Karpas-422 (cell line): ENCODE results near the gene RAI2. TPM values are rescaled to one million over a fixed set of nuclear protein-coding genes. Genes with fewer than 3 reads are reported as not detected.

ENCODE experiments used
- DNase-seq: peaks from one replicate; pipeline ENCODE4 v3.0.0-alpha.2; 2015
- H2AFZ ChIP-seq: fragments of 200-600 bp; sonication (generic); 2 replicates; pipeline ENCODE4 v1.6.1; 2014; ENCODE audit warnings: antibody characterized with exemption, low read length, mixed read lengths
- H3K27ac ChIP-seq: fragments of 200-600 bp; sonication (generic); 2 replicates; pipeline ENCODE4 v1.5.1; 2014; ENCODE audit warnings: mild to moderate bottlenecking, low read length, moderate library complexity
- H3K27me3 ChIP-seq: fragments of 200-600 bp; sonication (generic); 2 replicates; pipeline ENCODE4 v1.6.1; 2014; ENCODE audit warnings: low read length, mixed read lengths
- H3K36me3 ChIP-seq: fragments of 200-600 bp; sonication (generic); 2 replicates; pipeline ENCODE4 v1.6.1; 2014; ENCODE audit warnings: low read length, mixed read lengths; ENCODE audit not compliant: insufficient read depth
- H3K4me1 ChIP-seq: fragments of 200-600 bp; sonication (generic); 2 replicates; pipeline ENCODE4 v1.6.1; 2014; ENCODE audit warnings: mild to moderate bottlenecking, low read length, mixed read lengths
- H3K4me2 ChIP-seq: fragments of 200-600 bp; sonication (generic); 2 replicates; pipeline ENCODE4 v1.6.1; 2014; ENCODE audit warnings: low read length, low read depth, mild to moderate bottlenecking; ENCODE audit not compliant: poor library complexity, severe bottlenecking
- H3K4me3 ChIP-seq: fragments of 200-600 bp; sonication (generic); 2 replicates; pipeline ENCODE4 v1.5.1; 2014; ENCODE audit warnings: mild to moderate bottlenecking, antibody characterized with exemption, low read length, mixed read lengths
- H3K79me2 ChIP-seq: fragments of 200-600 bp; sonication (generic); 2 replicates; pipeline ENCODE4 v1.6.1; 2014; ENCODE audit warnings: mild to moderate bottlenecking, low read length, mixed read lengths
- H3K9ac ChIP-seq: fragments of 200-600 bp; sonication (generic); 2 replicates; pipeline ENCODE4 v1.6.0; 2014; ENCODE audit warnings: low read length
- H3K9me2 ChIP-seq: fragments of 200-600 bp; sonication (generic), shearing (Covaris generic); replicated peaks from 2 replicates; pipeline ENCODE4 v1.6.0; 2014; ENCODE audit warnings: mild to moderate bottlenecking, low read length, moderate library complexity; ENCODE audit not compliant: insufficient read depth
- H3K9me3 ChIP-seq: fragments of 300-700, 200-600 bp; sonication (generic); 2 replicates; pipeline ENCODE4 v1.6.1; 2014; ENCODE audit warnings: low read length, mixed read lengths
- H4K20me1 ChIP-seq: fragments of 200-600 bp; sonication (generic); 2 replicates; pipeline ENCODE4 v1.6.1; 2014; ENCODE audit warnings: mild to moderate bottlenecking, antibody characterized with exemption, low read length, low read depth; ENCODE audit not compliant: insufficient read depth
- total RNA-seq: library from RNA; depleted of rRNA; stranded (reverse); fragments of >200 nt; shearing (Covaris generic); gene quantifications from 2 replicates; pipeline ENCODE4 v1.2.3, GENCODE V29; 2014; ENCODE audit warnings: low replicate concordance

Gene RAI2
- total RNA-seq, 1 experiment from 2014 or later, result not detected

GRCh38 chrX:17839269-17839668 is 21.8 kb downstream of the RAI2 start:
- Histone ChIP-seq H3K9ac (no peak overlapping the region), H3K9me3 (no peaks in the 10 kb centered on the region), H4K20me1 (no peaks in the 10 kb centered on the region), H3K4me1 (no peaks in the 10 kb centered on the region), H2AFZ (no peak overlapping the region), H3K36me3 (no peaks in the 10 kb centered on the region), H3K27ac (no peak overlapping the region), H3K79me2 (no peaks in the 10 kb centered on the region), H3K9me2 (no peaks in the 10 kb centered on the region), H3K4me2 (no peak overlapping the region), H3K27me3 (no peaks in the 10 kb centered on the region), H3K4me3 (no peak overlapping the region)
- no peak for DNase-seq

DNA sequence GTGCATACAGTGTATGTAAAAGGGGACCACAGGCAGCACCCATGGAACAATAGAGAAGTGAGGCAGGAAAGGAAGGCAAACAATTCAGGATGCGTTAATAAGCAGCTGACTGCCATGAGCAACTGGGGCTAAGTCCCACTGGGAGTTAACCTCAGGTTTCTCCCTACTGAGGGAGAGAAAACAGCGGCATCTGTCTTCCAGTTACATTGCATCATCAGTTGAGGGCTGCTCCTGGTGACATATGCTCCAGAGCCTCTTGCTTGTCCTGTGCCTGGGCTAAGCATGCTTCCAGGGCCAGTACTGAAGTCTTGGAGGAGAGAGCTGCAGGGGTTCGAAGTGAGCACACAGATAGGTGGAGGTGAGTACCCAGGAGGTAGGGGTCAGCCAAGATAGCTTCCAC is 24.3 kb downstream of the RAI2 start:
- Histone ChIP-seq H3K9me2 (no peaks in the 10 kb centered on the region), H4K20me1 (no peaks in the 10 kb centered on the region), H3K79me2 (no peaks in the 10 kb centered on the region), H3K36me3 (no peaks in the 10 kb centered on the region), H3K4me3 (no peak overlapping the region), H3K27ac (no peak overlapping the region), H3K9ac (no peak overlapping the region), H3K4me1 (no peaks in the 10 kb centered on the region), H3K27me3 (no peaks in the 10 kb centered on the region), H2AFZ (no peak overlapping the region), H3K4me2 (no peak overlapping the region), H3K9me3 (no peaks in the 10 kb centered on the region)
- no peak for DNase-seq

DNA sequence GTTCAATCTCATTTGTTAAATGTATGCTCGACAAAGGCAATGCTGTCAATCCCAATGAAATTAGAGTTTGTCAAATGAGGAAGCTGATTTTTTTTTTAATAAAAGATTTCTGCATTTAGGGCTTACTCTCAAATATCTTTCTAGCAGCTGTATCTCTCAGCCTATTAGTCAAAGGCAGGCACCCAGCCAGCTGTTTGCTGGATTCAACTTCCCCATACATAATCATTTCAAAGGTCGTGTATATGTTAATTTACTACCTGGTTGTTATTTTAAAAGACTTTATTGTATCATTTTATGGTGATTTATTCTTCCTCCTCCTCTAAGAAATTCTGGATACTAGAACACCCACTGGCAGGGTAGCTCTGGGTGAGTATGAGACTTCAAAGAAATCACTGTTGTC is 27.1 kb downstream of the RAI2 start:
- no peak overlapping the region for H3K4me2 ChIP-seq
- H3K9ac ChIP-seq, result no peak overlapping the region
- H2AFZ ChIP-seq, result no peak overlapping the region
- H3K9me2 ChIP-seq, result no peaks in the 10 kb centered on the region
- H4K20me1 ChIP-seq, result no peaks in the 10 kb centered on the region
- no peaks in the 10 kb centered on the region for H3K79me2 ChIP-seq
- no peak overlapping the region for H3K4me3 ChIP-seq
- H3K4me1 ChIP-seq, result no peaks in the 10 kb centered on the region
- no peak for DNase-seq
- H3K27ac ChIP-seq, result no peak overlapping the region
- H3K9me3 ChIP-seq, result no peaks in the 10 kb centered on the region
- no peaks in the 10 kb centered on the region for H3K36me3 ChIP-seq
- no peaks in the 10 kb centered on the region for H3K27me3 ChIP-seq

- H3K79me2 ChIP-seq, result no peaks in the 10 kb centered on the region
- no peaks in the 10 kb centered on the region for H3K36me3 ChIP-seq
- H2AFZ ChIP-seq, result no peak overlapping the region
- DNase-seq, result no peak
- no peaks in the 10 kb centered on the region for H4K20me1 ChIP-seq
- H3K4me3 ChIP-seq, result no peak overlapping the region
- no peaks in the 10 kb centered on the region for H3K27me3 ChIP-seq
- no peak overlapping the region for H3K27ac ChIP-seq
- H3K9ac ChIP-seq, result no peak overlapping the region
- H3K9me3 ChIP-seq, result no peaks in the 10 kb centered on the region
- H3K9me2 ChIP-seq, result no peaks in the 10 kb centered on the region
- no peaks in the 10 kb centered on the region for H3K4me1 ChIP-seq
- no peak overlapping the region for H3K4me2 ChIP-seq
These were observed 29.8 kb downstream of the RAI2 start for GRCh38 chrX:17831255-17831654.

- H3K9ac ChIP-seq, result no peak overlapping the region
- H3K79me2 ChIP-seq, result no peaks in the 10 kb centered on the region
- H4K20me1 ChIP-seq, result no peaks in the 10 kb centered on the region
- H3K36me3 ChIP-seq, result no peaks in the 10 kb centered on the region
- no peaks in the 10 kb centered on the region for H3K9me2 ChIP-seq
- H3K27me3 ChIP-seq, result no peaks in the 10 kb centered on the region
- no peak overlapping the region for H3K27ac ChIP-seq
- H3K9me3 ChIP-seq, result no peaks in the 10 kb centered on the region
- DNase-seq, result no peak
- no peak overlapping the region for H3K4me2 ChIP-seq
- no peaks in the 10 kb centered on the region for H3K4me1 ChIP-seq
- H3K4me3 ChIP-seq, result no peak overlapping the region
- H2AFZ ChIP-seq, result no peak overlapping the region
These were observed 30.9 kb downstream of the RAI2 start for GRCh38 chrX:17830211-17830610.

GRCh38 chrX:17829566-17829965 is 31.5 kb downstream of the RAI2 start:
- Histone ChIP-seq H3K27me3 (no peaks in the 10 kb centered on the region), H3K4me1 (no peaks in the 10 kb centered on the region), H3K4me3 (no peak overlapping the region), H3K9me2 (no peaks in the 10 kb centered on the region), H3K27ac (no peak overlapping the region), H4K20me1 (no peaks in the 10 kb centered on the region), H2AFZ (no peak overlapping the region), H3K9me3 (no peaks in the 10 kb centered on the region), H3K4me2 (no peak overlapping the region), H3K9ac (no peak overlapping the region), H3K36me3 (no peaks in the 10 kb centered on the region), H3K79me2 (no peaks in the 10 kb centered on the region)
- DNase-seq, result no peak

GRCh38 chrX:17828171-17828570 is 32.9 kb downstream of the RAI2 start:
- Histone ChIP-seq H3K36me3 (no peaks in the 10 kb centered on the region), H3K79me2 (no peaks in the 10 kb centered on the region), H3K27me3 (no peaks in the 10 kb centered on the region), H3K9me3 (no peaks in the 10 kb centered on the region), H3K9me2 (no peaks in the 10 kb centered on the region), H4K20me1 (no peaks in the 10 kb centered on the region), H3K27ac (no peak overlapping the region), H3K9ac (no peak overlapping the region), H3K4me2 (no peak overlapping the region), H3K4me3 (no peak overlapping the region), H3K4me1 (no peaks in the 10 kb centered on the region), H2AFZ (no peak overlapping the region)
- DNase-seq, result no peak

- no peak overlapping the region for H3K27ac ChIP-seq
- no peaks in the 10 kb centered on the region for H3K36me3 ChIP-seq
- no peaks in the 10 kb centered on the region for H3K79me2 ChIP-seq
- DNase-seq, result no peak
- H3K9me3 ChIP-seq, result no peaks in the 10 kb centered on the region
- no peaks in the 10 kb centered on the region for H3K27me3 ChIP-seq
- H3K4me3 ChIP-seq, result no peak overlapping the region
- no peak overlapping the region for H3K4me2 ChIP-seq
- H3K4me1 ChIP-seq, result no peaks in the 10 kb centered on the region
- H2AFZ ChIP-seq, result no peak overlapping the region
- H3K9me2 ChIP-seq, result no peaks in the 10 kb centered on the region
- H3K9ac ChIP-seq, result no peak overlapping the region
- no peaks in the 10 kb centered on the region for H4K20me1 ChIP-seq
These were observed 34.2 kb downstream of the RAI2 start for GRCh38 chrX:17826609-17827496.
